CD14-positive monocyte (primary cell): ENCODE results near the gene CDT1. TPM values are rescaled to one million over a fixed set of nuclear protein-coding genes. Genes with fewer than 3 reads are reported as not detected.
A peak's percentile ranks its signal among the peaks of the same experiment; 100 is the strongest.

Experiments used
- DNase-seq, 3 donors: peaks; one replicate each; pipeline ENCODE4 v3.0.0-alpha.2; 2011 to 2022
- H2AFZ ChIP-seq: 2 replicates; pipeline ENCODE4 v1.6.0; 2012; ENCODE audit warnings: mild to moderate bottlenecking, low read depth, low read length, inconsistent platforms; ENCODE audit not compliant: insufficient read depth, poor library complexity, severe bottlenecking
- H3K27ac ChIP-seq, 2 donors: 1 replicate in 1 of 2; 2 replicates in 1 of 2; pipeline ENCODE4 v1.5.1; 2012 to 2013; ENCODE audit warnings: low read length in 2 of 2, control low read depth in 1 of 2, inconsistent platforms in 1 of 2, low read depth in 1 of 2, mild to moderate bottlenecking in 1 of 2
- H3K27me3 ChIP-seq, 2 donors: one replicate each; pipeline versions ENCODE4 v1.6.0 to v1.6.1; 2011 to 2013; ENCODE audit warnings: low read length in 2 of 2; ENCODE audit not compliant: control insufficient read depth in 2 of 2, insufficient read depth in 2 of 2
- H3K36me3 ChIP-seq, 2 donors: replicated peaks in 1 of 2; 1 replicate in 1 of 2; 2 replicates in 1 of 2; pipeline versions ENCODE4 v1.5.1 to v1.6.1; 2012 to 2013; ENCODE audit warnings: low read length in 2 of 2, control low read depth in 1 of 2, inconsistent platforms in 1 of 2, mild to moderate bottlenecking in 1 of 2; ENCODE audit not compliant: insufficient read depth in 2 of 2, control insufficient read depth in 1 of 2
- H3K4me1 ChIP-seq, 2 donors: 1 replicate in 1 of 2; 2 replicates in 1 of 2; pipeline versions ENCODE4 v1.5.1 to v1.6.1; 2012 to 2013; ENCODE audit warnings: low read length in 2 of 2, control low read depth in 1 of 2, inconsistent platforms in 1 of 2, mild to moderate bottlenecking in 1 of 2, moderate library complexity in 1 of 2; ENCODE audit not compliant: insufficient read depth in 2 of 2, control insufficient read depth in 1 of 2
- H3K4me2 ChIP-seq: replicated peaks from 2 replicates; pipeline ENCODE3; 2012; ENCODE audit warnings: low read length, moderate library complexity, mild to moderate bottlenecking; ENCODE audit not compliant: poor library complexity, severe bottlenecking; ENCODE audit errors: extremely low read depth
- H3K4me3 ChIP-seq, 3 experiments: fragments of 200-600 bp in 1 of 3; sonication (generic) in 1 of 3; replicated peaks in 1 of 3; 1 replicate in 2 of 3; 2 replicates in 1 of 3; pipeline ENCODE4 v1.5.1; 2011 to 2013; ENCODE audit warnings: low read length in 3 of 3, mild to moderate bottlenecking in 3 of 3, control low read depth in 2 of 3, low read depth in 2 of 3, inconsistent platforms in 1 of 3, moderate library complexity in 1 of 3
- H3K79me2 ChIP-seq: 2 replicates; pipeline ENCODE4 v1.6.0; 2012; ENCODE audit warnings: mild to moderate bottlenecking, control low read depth, inconsistent platforms, low read length, moderate library complexity; ENCODE audit not compliant: insufficient read depth
- H3K9ac ChIP-seq: 2 replicates; pipeline ENCODE4 v1.6.0; 2017; ENCODE audit warnings: low read length, mild to moderate bottlenecking; ENCODE audit not compliant: insufficient read depth, poor library complexity, severe bottlenecking
- H3K9me3 ChIP-seq, 2 donors: replicated peaks in 1 of 2; 1 replicate in 1 of 2; 2 replicates in 1 of 2; pipeline versions ENCODE4 v1.5.1 to v1.6.1; 2012 to 2013; ENCODE audit warnings: low read length in 2 of 2, control low read depth in 1 of 2; ENCODE audit not compliant: control insufficient read depth in 1 of 2, insufficient read depth in 1 of 2
- H4K20me1 ChIP-seq: 2 replicates; pipeline ENCODE4 v1.6.0; 2012; ENCODE audit warnings: mild to moderate bottlenecking, low read length, control low read depth, moderate library complexity; ENCODE audit not compliant: insufficient read depth
- H3K27ac Mint-ChIP-seq, 7 donors: one replicate each; pipeline ENCODE4 v1.8.0; 2020; ENCODE audit warnings: mild to moderate bottlenecking in 7 of 7, mixed read lengths in 7 of 7, moderate library complexity in 6 of 7, inconsistent platforms in 2 of 7
- H3K27me3 Mint-ChIP-seq, 3 donors: one replicate each; pipeline ENCODE4 v1.8.0; 2021 to 2022; ENCODE audit warnings: low read depth in 3 of 3, mild to moderate bottlenecking in 3 of 3, mixed read lengths in 3 of 3, moderate library complexity in 3 of 3, inconsistent platforms in 1 of 3
- H3K36me3 Mint-ChIP-seq, 2 donors: one replicate each; pipeline ENCODE4 v1.8.0; 2020; ENCODE audit warnings: mixed read lengths in 2 of 2, inconsistent platforms in 1 of 2, mild to moderate bottlenecking in 1 of 2
- H3K4me1 Mint-ChIP-seq: one replicate; pipeline ENCODE4 v1.8.0; 2020; ENCODE audit warnings: mild to moderate bottlenecking, mixed read lengths
- H3K4me3 Mint-ChIP-seq, 2 donors: one replicate each; pipeline ENCODE4 v1.8.0; 2020; ENCODE audit warnings: mild to moderate bottlenecking in 2 of 2, mixed read lengths in 2 of 2, moderate library complexity in 1 of 2
- H3K9me3 Mint-ChIP-seq, 7 donors: one replicate each; pipeline ENCODE4 v1.8.0; 2020 to 2022; ENCODE audit warnings: mixed read lengths in 7 of 7, mild to moderate bottlenecking in 6 of 7, moderate library complexity in 6 of 7, inconsistent platforms in 2 of 7
- WGBS: methylation state at CpG from one replicate; pipeline ENCODE4 v1.1.5; 2013; ENCODE audit warnings: missing lambda C conversion rate; ENCODE audit not compliant: insufficient coverage; 5-methylcytosine and 5-hydroxymethylcytosine counted together
- intact Hi-C, 2 donors: fragments of 100-400 bp; cut with micrococcal nuclease; formaldehyde crosslinking; loops; one replicate each; pipeline versions ENCODE4 v1.15.0 to v1.15.1; 2023
- polyA plus RNA-seq, 3 donors: library from polyadenylated mRNA; depleted of rRNA in 1 of 3; unstranded in 2 of 3; stranded (reverse) in 1 of 3; fragments of 300-500 nt in 2 of 3; fragments of >200 nt in 1 of 3; fragmentation: Illumina TruSeq in 2 of 3; gene quantifications; 1 replicate in 2 of 3; 2 replicates in 1 of 3; pipeline ENCODE4 v1.2.3, GENCODE V29; 2012 to 2021
- TF ChIP-seq, protein P1 (sequence below): fragments of 200-600 bp; IDR thresholded peaks from one replicate; pipeline ENCODE4 v1.8.0; 2022; ENCODE audit warnings: antibody characterized with exemption, mild to moderate bottlenecking

The CDT1 gene
- polyA plus RNA-seq, 3 donors, result 0.07 to 0.24 (median 0.16) TPM

GRCh38 chr16:88835383-88835782, 31.8 kb downstream of the CDT1 start:
- Mint-ChIP-seq H3K36me3 (peaks cover 34 to 50% of the 10 kb centered on the region in 2 donors), H3K4me3 (no peak overlapping the region), H3K4me1 (peaks cover 8% of the 10 kb centered on the region), H3K27ac (peak overlapping the region in 2 of 7 donors; percentile 19 to 72), H3K27me3 (no peaks in the 10 kb centered on the region), H3K9me3 (no peaks in the 10 kb centered on the region)
- peaks cover 17% of the 10 kb centered on the region for H4K20me1 ChIP-seq
- WGBS, result 98% methylated on average over 8 of the region's 11 CpGs
- intact Hi-C loops, result no loop called here
- H3K79me2 ChIP-seq, result no peaks in the 10 kb centered on the region
- H3K4me1 ChIP-seq, result peaks cover 11 to 12% of the 10 kb centered on the region in 2 donors
- TF ChIP-seq, protein P1, sequence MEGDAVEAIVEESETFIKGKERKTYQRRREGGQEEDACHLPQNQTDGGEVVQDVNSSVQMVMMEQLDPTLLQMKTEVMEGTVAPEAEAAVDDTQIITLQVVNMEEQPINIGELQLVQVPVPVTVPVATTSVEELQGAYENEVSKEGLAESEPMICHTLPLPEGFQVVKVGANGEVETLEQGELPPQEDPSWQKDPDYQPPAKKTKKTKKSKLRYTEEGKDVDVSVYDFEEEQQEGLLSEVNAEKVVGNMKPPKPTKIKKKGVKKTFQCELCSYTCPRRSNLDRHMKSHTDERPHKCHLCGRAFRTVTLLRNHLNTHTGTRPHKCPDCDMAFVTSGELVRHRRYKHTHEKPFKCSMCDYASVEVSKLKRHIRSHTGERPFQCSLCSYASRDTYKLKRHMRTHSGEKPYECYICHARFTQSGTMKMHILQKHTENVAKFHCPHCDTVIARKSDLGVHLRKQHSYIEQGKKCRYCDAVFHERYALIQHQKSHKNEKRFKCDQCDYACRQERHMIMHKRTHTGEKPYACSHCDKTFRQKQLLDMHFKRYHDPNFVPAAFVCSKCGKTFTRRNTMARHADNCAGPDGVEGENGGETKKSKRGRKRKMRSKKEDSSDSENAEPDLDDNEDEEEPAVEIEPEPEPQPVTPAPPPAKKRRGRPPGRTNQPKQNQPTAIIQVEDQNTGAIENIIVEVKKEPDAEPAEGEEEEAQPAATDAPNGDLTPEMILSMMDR, result no peak
- no peak for DNase-seq
- no peak overlapping the region for H3K9ac ChIP-seq
- H3K27ac ChIP-seq, result no peak overlapping the region
- peaks cover 44 to 49% of the 10 kb centered on the region in 2 donors for H3K36me3 ChIP-seq
- H3K4me2 ChIP-seq, result no peak overlapping the region
- H3K9me3 ChIP-seq, result no peaks in the 10 kb centered on the region
- no peaks in the 10 kb centered on the region for H3K27me3 ChIP-seq
- H3K4me3 ChIP-seq, result no peak overlapping the region
- H2AFZ ChIP-seq, result no peak overlapping the region

- no peak overlapping the region for H3K4me3 Mint-ChIP-seq
- Histone ChIP-seq H3K79me2 (no peaks in the 10 kb centered on the region), H4K20me1 (peaks cover 21% of the 10 kb centered on the region), H3K27me3 (no peaks in the 10 kb centered on the region), H3K4me1 (peaks cover 16% of the 10 kb centered on the region in 2 donors), H3K36me3 (peaks cover 44 to 49% of the 10 kb centered on the region in 2 donors), H3K4me3 (no peak overlapping the region), H3K9ac (no peak overlapping the region), H3K9me3 (no peaks in the 10 kb centered on the region), H2AFZ (no peak overlapping the region), H3K27ac (no peak overlapping the region), H3K4me2 (no peak overlapping the region)
- peaks cover 35 to 50% of the 10 kb centered on the region in 2 donors for H3K36me3 Mint-ChIP-seq
- peaks cover 12% of the 10 kb centered on the region for H3K4me1 Mint-ChIP-seq
- H3K9me3 Mint-ChIP-seq, result no peaks in the 10 kb centered on the region
- TF ChIP-seq, protein P1, result no peak
- no peak for DNase-seq
- peak overlapping the region in 1 of 7 donors; percentile 19 for H3K27ac Mint-ChIP-seq
- intact Hi-C loops, result no loop called here
- H3K27me3 Mint-ChIP-seq, result peaks cover 0 to 2% (median 0%) of the 10 kb centered on the region in 3 donors
- WGBS, result 98% methylated on average over 28 of the region's 33 CpGs
These were observed 32.2 kb downstream of the CDT1 start for GRCh38 chr16:88835818-88836217.
